SK-N-SH treated with all-trans-retinoic acid at 6 μM for 48 hours (cell line): ENCODE data around the gene SKP1.

Experiments used
- ATAC-seq: fragments of 200-7000 bp; cut with Tn5 transposase; 3 replicates; pipeline ENCODE4 v1.9.1; 2020; ENCODE audit warnings: mild to moderate bottlenecking, moderate library complexity
- ARNTL ChIP-seq: fragments of 450-650 bp; formaldehyde crosslinking; IDR thresholded peaks from 2 replicates; pipeline ENCODE4 v1.5.0; 2020; ENCODE audit warnings: low read depth, mild to moderate bottlenecking, moderate library complexity, borderline replicate concordance
- BACH2 ChIP-seq: fragments of 250-450 bp; sonication (Bioruptor Pico); IDR thresholded peaks from 2 replicates; pipeline ENCODE4 v1.9.0; 2021; ENCODE audit warnings: mild to moderate bottlenecking, borderline replicate concordance
- CSDC2 ChIP-seq: fragments of 250-450 bp; sonication (Bioruptor Pico); IDR thresholded peaks from 2 replicates; pipeline ENCODE4 v1.5.0; 2020; ENCODE audit warnings: mild to moderate bottlenecking, moderate library complexity
- GLIS3 ChIP-seq: fragments of 250-450 bp; sonication (Bioruptor Pico); IDR thresholded peaks from 2 replicates; pipeline ENCODE4 v1.5.0; 2020; ENCODE audit warnings: mild to moderate bottlenecking, moderate library complexity
- ISL1 ChIP-seq: fragments of 250-450 bp; sonication (Bioruptor Pico); IDR thresholded peaks from 2 replicates; pipeline ENCODE4 v2.1.2; 2022; ENCODE audit warnings: mild to moderate bottlenecking, moderate library complexity
- PPARA ChIP-seq: fragments of 250-450 bp; sonication (Bioruptor Pico); IDR thresholded peaks from 2 replicates; pipeline ENCODE4 v1.5.0; 2020; ENCODE audit warnings: mild to moderate bottlenecking, borderline replicate concordance
- RARB ChIP-seq: fragments of 250-450 bp; sonication (Bioruptor Pico); IDR thresholded peaks from 2 replicates; pipeline ENCODE4 v1.8.0; 2021; ENCODE audit warnings: mild to moderate bottlenecking, moderate library complexity
- SNAI2 ChIP-seq: fragments of 250-450 bp; sonication (Bioruptor Pico); IDR thresholded peaks from 2 replicates; pipeline ENCODE4 v1.5.0; 2020; ENCODE audit warnings: mild to moderate bottlenecking, moderate library complexity
- TCF4 ChIP-seq: fragments of 250-450 bp; sonication (Bioruptor Pico); IDR thresholded peaks from 2 replicates; pipeline ENCODE4 v1.8.0; 2021; ENCODE audit warnings: mild to moderate bottlenecking, moderate library complexity, borderline replicate concordance
- ZC3H10 ChIP-seq: fragments of 250-450 bp; sonication (Bioruptor Pico); IDR thresholded peaks from 2 replicates; pipeline ENCODE4 v1.5.1; 2021; ENCODE audit warnings: mild to moderate bottlenecking, moderate library complexity
- ZFP3 ChIP-seq: fragments of 250-450 bp; sonication (Bioruptor Pico); IDR thresholded peaks from 2 replicates; pipeline ENCODE4 v1.5.0; 2020; ENCODE audit warnings: mild to moderate bottlenecking, moderate library complexity
- ZNF565 ChIP-seq: fragments of 450-650 bp; formaldehyde crosslinking; conservative IDR thresholded peaks from 2 replicates; pipeline ENCODE4 v1.5.0; 2020; ENCODE audit warnings: low read depth, mild to moderate bottlenecking, moderate library complexity
- ZNF70 ChIP-seq: fragments of 450-650 bp; formaldehyde crosslinking; IDR thresholded peaks from 2 replicates; pipeline ENCODE4 v1.5.0; 2020; ENCODE audit warnings: mild to moderate bottlenecking, moderate library complexity
- ZNF8 ChIP-seq: fragments of 450-650 bp; formaldehyde crosslinking; IDR thresholded peaks from 2 replicates; pipeline ENCODE4 v1.5.0; 2020; ENCODE audit warnings: mild to moderate bottlenecking, moderate library complexity
- TF ChIP-seq, protein P1 (sequence below): fragments of 250-450 bp; sonication (Bioruptor Pico); IDR thresholded peaks from 2 replicates; pipeline ENCODE4 v1.5.1; 2020; ENCODE audit warnings: low read depth, mild to moderate bottlenecking, moderate library complexity
- TF ChIP-seq, protein P2 (sequence below): fragments of 250-450 bp; sonication (Bioruptor Pico); IDR thresholded peaks from 2 replicates; pipeline ENCODE4 v1.5.1; 2021; ENCODE audit warnings: mild to moderate bottlenecking, moderate library complexity
- TF ChIP-seq, protein P3 (sequence below): fragments of 250-450 bp; sonication (Bioruptor Pico); IDR thresholded peaks from 2 replicates; pipeline ENCODE4 v1.8.0; 2021; ENCODE audit warnings: low read depth, mild to moderate bottlenecking, moderate library complexity, borderline replicate concordance
- TF ChIP-seq, protein P4 (sequence below): fragments of 250-450 bp; sonication (Bioruptor Pico); IDR thresholded peaks from 2 replicates; pipeline ENCODE4 v1.8.0; 2020; ENCODE audit warnings: mild to moderate bottlenecking, moderate library complexity, borderline replicate concordance

SKP1 gene

DNA sequence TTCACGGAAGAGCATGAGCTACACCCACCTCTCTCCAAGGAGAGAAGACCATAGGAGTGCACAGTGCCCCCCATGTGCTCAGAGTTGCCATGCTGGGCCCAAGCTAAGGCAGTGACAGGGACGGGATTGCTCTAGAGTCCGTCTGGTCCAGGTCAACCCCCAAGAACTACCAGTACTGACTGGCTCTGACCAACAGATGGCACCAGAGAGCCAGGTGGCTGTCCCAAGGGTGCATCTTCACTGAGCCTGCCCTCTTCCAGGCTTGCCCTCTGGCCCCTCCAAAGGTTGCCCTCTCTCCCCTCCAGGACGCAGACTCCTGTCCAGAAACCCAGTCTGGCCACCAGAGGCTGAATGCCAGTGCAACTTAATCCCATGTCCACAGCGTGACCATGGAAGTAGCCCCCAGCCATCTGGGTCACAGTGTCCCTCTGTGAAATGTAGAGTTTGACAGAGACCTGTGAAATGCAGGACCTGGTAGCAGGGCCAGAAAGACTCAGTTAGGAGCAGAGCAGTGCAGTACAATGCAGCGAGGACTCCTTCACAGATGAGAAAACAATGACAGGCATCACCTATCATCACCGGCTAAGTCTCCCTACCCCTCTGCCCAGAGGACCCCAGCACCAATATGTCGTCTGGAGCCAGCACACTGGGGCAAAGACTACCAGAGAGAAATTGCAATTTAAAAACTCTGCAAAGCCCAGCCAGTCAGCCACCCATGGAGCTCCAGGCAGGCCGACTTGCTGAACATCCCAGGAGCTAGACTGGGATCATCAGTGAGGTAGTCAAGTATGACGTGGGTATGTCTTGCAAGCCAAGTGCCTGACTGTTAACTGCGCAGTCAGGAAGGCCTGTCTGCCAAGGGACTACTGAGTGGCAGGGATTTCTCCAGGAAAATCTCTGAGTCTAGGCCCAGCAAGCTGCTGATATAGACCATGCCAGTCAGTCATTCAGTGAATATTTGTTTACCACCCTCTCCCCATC lies 7.7 kb upstream of the SKP1 start:
- ATAC-seq: peak; percentile 94
- no peak for TF ChIP-seq ZC3H10 (CRISPR knock-in tag)
- TF ChIP-seq ZNF565 (CRISPR knock-in tag): no peak
- TF ChIP-seq ZNF70 (CRISPR knock-in tag): no peak
- TF ChIP-seq ISL1 (CRISPR knock-in tag): no peak
- TF ChIP-seq, protein P1, sequence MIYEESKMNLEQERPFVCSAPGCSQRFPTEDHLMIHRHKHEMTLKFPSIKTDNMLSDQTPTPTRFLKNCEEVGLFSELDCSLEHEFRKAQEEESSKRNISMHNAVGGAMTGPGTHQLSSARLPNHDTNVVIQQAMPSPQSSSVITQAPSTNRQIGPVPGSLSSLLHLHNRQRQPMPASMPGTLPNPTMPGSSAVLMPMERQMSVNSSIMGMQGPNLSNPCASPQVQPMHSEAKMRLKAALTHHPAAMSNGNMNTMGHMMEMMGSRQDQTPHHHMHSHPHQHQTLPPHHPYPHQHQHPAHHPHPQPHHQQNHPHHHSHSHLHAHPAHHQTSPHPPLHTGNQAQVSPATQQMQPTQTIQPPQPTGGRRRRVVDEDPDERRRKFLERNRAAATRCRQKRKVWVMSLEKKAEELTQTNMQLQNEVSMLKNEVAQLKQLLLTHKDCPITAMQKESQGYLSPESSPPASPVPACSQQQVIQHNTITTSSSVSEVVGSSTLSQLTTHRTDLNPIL: no peak
- no peak for TF ChIP-seq CSDC2 (CRISPR knock-in tag)
- TF ChIP-seq TCF4 (CRISPR knock-in tag): no peak
- TF ChIP-seq, protein P2, sequence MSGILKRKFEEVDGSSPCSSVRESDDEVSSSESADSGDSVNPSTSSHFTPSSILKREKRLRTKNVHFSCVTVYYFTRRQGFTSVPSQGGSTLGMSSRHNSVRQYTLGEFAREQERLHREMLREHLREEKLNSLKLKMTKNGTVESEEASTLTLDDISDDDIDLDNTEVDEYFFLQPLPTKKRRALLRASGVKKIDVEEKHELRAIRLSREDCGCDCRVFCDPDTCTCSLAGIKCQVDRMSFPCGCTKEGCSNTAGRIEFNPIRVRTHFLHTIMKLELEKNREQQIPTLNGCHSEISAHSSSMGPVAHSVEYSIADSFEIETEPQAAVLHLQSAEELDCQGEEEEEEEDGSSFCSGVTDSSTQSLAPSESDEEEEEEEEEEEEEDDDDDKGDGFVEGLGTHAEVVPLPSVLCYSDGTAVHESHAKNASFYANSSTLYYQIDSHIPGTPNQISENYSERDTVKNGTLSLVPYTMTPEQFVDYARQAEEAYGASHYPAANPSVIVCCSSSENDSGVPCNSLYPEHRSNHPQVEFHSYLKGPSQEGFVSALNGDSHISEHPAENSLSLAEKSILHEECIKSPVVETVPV (CRISPR knock-in tag): no peak

DNA sequence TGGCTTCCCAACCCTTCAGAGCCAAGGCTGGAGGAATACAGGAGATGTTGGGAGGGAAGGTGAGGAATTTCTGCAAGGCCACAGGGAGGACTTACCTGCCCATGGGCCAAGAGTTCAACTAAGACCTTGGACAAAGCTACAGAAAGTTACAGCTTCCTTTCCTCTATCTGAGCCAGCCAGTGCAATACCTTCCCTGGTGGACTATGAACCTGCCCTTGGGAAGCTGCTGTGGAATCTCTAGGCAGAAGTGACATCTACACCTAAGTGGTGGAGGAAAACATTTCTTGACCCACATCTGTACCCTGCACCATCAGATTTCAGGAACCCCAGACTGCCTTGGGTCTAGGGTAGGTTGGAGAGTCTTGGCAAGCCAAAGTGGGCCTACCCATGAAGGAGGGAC lies 6.7 kb upstream of the SKP1 start:
- TF ChIP-seq SNAI2 (no peak), RARB (CRISPR knock-in tag) (no peak)
- TF ChIP-seq, all 23 proteins: peak for 0
- no peak for ATAC-seq

DNA sequence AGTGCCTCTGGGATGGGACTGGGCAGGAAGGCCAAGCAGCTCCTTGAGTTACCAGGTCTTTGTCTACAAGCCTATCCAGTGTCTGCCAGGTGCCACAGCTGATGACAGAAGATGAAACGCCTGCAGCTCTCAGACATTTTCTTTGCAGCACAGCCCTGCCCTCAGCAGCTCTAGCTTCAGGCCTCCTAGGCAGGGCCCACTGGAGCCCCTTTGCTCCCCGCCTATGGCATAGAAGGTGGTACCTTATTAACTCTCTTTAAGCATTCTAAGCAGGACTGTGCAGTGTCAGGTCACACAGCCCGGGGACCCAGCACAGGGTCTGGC lies 1.3 kb upstream of the SKP1 start:
- TF ChIP-seq ARNTL (CRISPR knock-in tag): no peak
- ATAC-seq: no peak

DNA sequence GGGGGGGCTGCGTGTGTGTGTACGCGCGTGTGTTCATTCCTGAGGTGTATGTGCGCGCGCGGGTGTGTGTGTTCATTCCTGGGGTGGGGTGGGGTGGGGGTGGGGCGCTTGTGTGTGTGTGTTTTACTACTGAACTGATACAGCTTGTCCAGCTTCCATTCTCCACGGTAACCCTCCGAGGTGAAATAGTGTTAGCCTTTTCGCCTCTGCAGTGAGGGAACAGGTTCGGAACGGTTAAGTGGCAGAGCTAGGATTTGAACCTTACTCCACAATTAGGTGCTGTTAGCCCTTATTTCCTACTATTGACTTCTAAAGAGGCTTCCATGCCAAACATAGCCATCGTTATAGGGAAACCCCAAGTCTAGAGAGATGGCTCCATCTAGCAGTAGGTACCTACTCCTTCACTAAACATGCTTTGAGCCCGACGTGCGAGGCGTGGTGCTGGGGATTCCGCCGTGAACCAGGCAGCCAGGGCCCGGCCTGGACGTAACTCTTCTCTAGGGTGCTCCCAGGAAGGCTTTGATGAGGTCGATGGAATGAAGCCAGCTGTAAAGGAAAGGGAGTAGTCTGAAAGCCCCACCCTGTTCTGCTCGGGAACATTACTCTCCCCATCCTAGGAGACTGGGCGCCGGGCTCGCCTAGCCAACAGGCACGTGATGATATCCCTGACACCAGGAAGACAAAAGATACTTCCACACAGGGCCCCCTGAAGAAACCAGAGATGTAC lies 782 bp upstream of the SKP1 start:
- TF ChIP-seq TCF4 (CRISPR knock-in tag): no peak
- no peak for TF ChIP-seq ZFP3 (CRISPR knock-in tag)
- no peak for TF ChIP-seq ZNF8 (CRISPR knock-in tag)
- TF ChIP-seq ZNF565 (CRISPR knock-in tag): no peak
- no peak; the same call in 2 of the 3 replicates for ATAC-seq

DNA sequence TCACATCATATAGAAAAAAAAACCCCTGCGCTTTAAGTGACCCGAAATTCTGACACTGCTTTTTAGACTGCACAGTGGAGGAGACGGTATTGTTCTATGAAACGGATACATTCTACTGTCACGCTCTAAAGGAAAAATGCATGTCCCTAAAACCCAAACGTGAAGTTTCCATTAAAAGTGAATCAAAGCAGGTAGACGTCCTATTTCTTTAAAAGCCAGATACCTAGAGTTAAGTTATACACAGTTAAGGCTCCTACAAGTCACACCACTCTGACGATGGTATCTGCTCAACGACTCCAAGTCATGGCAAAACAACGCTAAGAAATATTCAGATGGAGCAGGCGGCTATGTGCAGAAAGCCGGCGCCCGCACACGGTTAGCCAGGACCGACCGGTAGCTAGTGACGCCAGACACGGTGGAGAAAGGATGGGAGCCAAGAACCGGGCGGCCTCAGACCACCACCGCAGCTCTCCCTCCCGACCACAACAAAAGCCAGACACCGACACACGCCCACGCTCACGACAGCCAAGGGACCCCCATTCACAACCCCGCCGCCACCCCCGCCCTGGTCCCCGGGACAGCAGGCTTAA lies 734 bp downstream of the SKP1 start:
- ATAC-seq: peak; percentile 55

More for the DNA sequence above, 734 bp downstream of the SKP1 start:
- TF ChIP-seq BACH2 (CRISPR knock-in tag) (no peak), ZNF565 (CRISPR knock-in tag) (no peak), ZC3H10 (CRISPR knock-in tag) (no peak), TCF4 (CRISPR knock-in tag) (no peak), CSDC2 (CRISPR knock-in tag) (no peak), ISL1 (CRISPR knock-in tag) (no peak), GLIS3 (CRISPR knock-in tag) (no peak), ZNF8 (CRISPR knock-in tag) (no peak), PPARA (CRISPR knock-in tag) (no peak)
- TF ChIP-seq, protein P2 (CRISPR knock-in tag): no peak
- TF ChIP-seq, protein P3, sequence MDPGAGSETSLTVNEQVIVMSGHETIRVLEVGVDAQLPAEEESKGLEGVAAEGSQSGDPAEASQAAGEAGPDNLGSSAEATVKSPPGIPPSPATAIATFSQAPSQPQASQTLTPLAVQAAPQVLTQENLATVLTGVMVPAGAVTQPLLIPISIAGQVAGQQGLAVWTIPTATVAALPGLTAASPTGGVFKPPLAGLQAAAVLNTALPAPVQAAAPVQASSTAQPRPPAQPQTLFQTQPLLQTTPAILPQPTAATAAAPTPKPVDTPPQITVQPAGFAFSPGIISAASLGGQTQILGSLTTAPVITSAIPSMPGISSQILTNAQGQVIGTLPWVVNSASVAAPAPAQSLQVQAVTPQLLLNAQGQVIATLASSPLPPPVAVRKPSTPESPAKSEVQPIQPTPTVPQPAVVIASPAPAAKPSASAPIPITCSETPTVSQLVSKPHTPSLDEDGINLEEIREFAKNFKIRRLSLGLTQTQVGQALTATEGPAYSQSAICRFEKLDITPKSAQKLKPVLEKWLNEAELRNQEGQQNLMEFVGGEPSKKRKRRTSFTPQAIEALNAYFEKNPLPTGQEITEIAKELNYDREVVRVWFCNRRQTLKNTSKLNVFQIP (CRISPR knock-in tag): no peak
- TF ChIP-seq, protein P1: no peak
- TF ChIP-seq, protein P4, sequence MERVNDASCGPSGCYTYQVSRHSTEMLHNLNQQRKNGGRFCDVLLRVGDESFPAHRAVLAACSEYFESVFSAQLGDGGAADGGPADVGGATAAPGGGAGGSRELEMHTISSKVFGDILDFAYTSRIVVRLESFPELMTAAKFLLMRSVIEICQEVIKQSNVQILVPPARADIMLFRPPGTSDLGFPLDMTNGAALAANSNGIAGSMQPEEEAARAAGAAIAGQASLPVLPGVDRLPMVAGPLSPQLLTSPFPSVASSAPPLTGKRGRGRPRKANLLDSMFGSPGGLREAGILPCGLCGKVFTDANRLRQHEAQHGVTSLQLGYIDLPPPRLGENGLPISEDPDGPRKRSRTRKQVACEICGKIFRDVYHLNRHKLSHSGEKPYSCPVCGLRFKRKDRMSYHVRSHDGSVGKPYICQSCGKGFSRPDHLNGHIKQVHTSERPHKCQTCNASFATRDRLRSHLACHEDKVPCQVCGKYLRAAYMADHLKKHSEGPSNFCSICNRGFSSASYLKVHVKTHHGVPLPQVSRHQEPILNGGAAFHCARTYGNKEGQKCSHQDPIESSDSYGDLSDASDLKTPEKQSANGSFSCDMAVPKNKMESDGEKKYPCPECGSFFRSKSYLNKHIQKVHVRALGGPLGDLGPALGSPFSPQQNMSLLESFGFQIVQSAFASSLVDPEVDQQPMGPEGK (CRISPR knock-in tag): no peak
- TF ChIP-seq, all 23 proteins: peak for 0
